Central memory CD8-positive, alpha-beta T cell (primary cell): ENCODE measurements around the gene RAB38.

Experiments
- ATAC-seq: fragments of 150-1000 bp; cut with Tn5 transposase; replicated peaks from 2 replicates; pipeline ENCODE4 v1.10.0; 2022; ENCODE audit warnings: mild to moderate bottlenecking, moderate FRiP score, moderate number of reproducible peaks; ENCODE audit not compliant: poor library complexity, severe bottlenecking; ENCODE audit errors: extremely low read depth
- DNase-seq, 2 donors: peaks; one replicate each; pipeline ENCODE4 v3.0.0; 2021; ENCODE audit warnings: low spot score in 2 of 2
- H3K27ac Mint-ChIP-seq: one replicate; pipeline ENCODE4 v1.8.0; 2022; ENCODE audit warnings: low read depth, mild to moderate bottlenecking, moderate library complexity, mixed read lengths
- H3K27me3 Mint-ChIP-seq: one replicate; pipeline ENCODE4 v1.8.0; 2022; ENCODE audit warnings: mixed read lengths
- H3K36me3 Mint-ChIP-seq: one replicate; pipeline ENCODE4 v1.8.0; 2022; ENCODE audit warnings: mild to moderate bottlenecking, moderate library complexity, mixed read lengths; ENCODE audit not compliant: insufficient read depth
- H3K4me1 Mint-ChIP-seq: one replicate; pipeline ENCODE4 v1.8.0; 2022; ENCODE audit warnings: mixed read lengths
- H3K4me3 Mint-ChIP-seq: one replicate; pipeline ENCODE4 v1.8.0; 2022; ENCODE audit warnings: mild to moderate bottlenecking, moderate library complexity, mixed read lengths
- H3K9me3 Mint-ChIP-seq: one replicate; pipeline ENCODE4 v1.8.0; 2022; ENCODE audit warnings: mixed read lengths

RAB38 gene

DNA sequence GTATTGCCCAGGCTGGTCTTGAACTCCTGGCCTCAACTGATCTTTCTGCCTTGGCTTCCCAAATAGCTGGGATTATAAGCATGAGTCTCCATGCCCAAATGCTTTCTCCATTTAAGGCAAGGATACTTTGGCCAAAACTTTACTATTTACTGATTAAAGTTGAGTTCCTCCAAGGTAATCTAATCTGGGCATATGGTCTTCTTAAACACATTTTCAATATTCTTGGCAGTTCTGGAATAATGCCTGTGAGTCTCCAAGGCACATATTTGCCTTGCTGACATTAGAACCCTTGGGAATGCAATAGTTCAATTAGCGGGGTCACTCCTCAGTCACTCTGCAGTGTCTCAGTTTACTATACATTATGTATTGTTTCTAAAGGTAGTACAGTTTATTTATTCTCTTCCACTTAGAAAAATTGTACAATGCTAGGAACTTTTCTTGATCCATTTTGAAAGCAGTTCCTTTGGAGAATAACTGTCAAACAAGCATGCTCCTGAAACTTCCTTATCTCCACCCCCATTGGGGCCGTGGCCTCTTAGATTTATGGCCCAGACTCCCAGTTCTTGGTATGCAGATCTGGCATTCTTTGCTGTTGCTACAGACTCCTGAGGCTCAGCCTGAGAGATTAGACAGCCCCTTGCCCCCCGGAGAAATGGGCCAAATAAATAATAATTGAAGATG is 13.1 kb upstream of the RAB38 start:
- no peak for DNase-seq
- ATAC-seq = no peak

DNA sequence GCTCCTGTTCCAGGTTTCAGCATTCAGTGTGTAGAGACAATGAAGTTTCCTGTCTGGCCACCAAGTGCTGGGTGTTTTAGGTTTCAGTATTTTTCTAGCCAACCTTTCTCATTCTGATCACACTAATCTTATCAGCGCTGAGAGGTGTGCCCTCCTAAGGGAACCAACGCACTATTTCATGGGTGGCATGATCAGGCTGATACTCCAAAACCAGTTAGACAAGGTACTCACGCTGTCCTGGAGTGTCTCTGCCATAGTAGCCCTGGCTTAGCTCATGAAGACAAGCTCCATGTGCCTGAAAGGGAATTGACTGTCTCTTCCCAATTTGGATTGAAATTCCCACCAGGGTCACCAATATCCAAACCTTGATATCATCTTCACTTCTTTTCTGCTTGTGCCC is 8.0 kb upstream of the RAB38 start:
- no peak overlapping the region for H3K27ac Mint-ChIP-seq
- no peaks in the 10 kb centered on the region for H3K27me3 Mint-ChIP-seq
- no peak for ATAC-seq
- DNase-seq = no peak
- H3K4me1 Mint-ChIP-seq = peaks cover 16% of the 10 kb centered on the region
- no peak overlapping the region for H3K4me3 Mint-ChIP-seq
- no peaks in the 10 kb centered on the region for H3K9me3 Mint-ChIP-seq
- no peaks in the 10 kb centered on the region for H3K36me3 Mint-ChIP-seq

More for the DNA sequence above, 13.1 kb upstream of the RAB38 start:
- no peaks in the 10 kb centered on the region for H3K9me3 Mint-ChIP-seq
- H3K36me3 Mint-ChIP-seq = no peaks in the 10 kb centered on the region
- H3K27ac Mint-ChIP-seq = no peak overlapping the region
- H3K4me1 Mint-ChIP-seq = no peaks in the 10 kb centered on the region
- no peak overlapping the region for H3K4me3 Mint-ChIP-seq
- H3K27me3 Mint-ChIP-seq = no peaks in the 10 kb centered on the region

DNA sequence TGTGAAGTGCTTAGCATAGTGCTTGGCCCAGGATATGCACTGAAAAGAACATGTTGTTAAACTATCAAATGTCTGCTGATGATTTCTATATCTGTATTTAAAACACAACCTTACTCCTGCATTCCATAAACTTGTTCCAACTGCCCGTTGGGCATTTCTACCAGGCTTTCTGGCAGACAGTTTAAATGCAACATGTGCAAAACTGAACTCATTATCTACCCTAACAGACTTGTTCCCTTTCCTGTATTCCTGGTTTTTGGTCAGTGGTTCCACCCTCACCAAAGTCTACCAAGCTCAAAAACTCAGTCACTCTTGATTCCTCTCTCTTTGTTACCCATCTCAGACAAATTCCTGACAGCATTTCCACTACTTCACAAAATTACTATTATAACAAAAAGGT is 6.5 kb upstream of the RAB38 start:
- Mint-ChIP-seq H3K4me1 (peaks cover 16% of the 10 kb centered on the region), H3K27me3 (no peaks in the 10 kb centered on the region), H3K9me3 (no peaks in the 10 kb centered on the region), H3K36me3 (no peaks in the 10 kb centered on the region), H3K27ac (no peak overlapping the region), H3K4me3 (no peak overlapping the region)
- DNase-seq = no peak
- no peak for ATAC-seq

DNA sequence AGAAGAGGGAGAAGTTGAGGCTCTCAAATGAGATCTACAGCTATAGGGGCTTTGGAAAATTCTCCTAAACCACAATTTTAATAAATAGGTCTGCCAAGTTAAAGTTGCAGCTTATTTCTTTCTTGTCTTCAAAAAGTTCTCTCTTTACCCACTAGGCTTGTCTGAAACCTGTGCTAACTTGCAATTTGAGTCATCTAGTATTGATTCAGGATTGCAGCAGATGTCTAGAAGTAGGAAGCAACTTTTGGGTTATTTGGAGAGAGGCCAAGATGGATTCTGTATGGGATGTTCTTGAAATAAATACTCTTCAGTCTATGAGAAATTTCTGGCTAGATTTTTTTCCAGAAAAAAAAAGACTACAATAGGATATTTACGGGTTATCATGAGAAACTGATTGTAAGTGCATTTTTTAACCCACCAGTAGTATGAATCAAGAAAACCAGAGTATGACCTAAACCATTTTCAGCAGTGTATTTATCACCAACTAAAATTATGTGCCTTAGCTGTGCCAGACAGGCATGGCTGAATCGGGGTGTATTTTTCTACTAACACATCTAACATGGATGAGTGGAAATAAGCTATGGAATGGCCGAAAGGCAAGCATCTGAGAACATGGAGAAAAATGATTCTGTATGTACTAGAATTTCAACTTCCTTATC is 4.9 kb upstream of the RAB38 start:
- H3K4me3 Mint-ChIP-seq = no peak overlapping the region
- no peaks in the 10 kb centered on the region for H3K9me3 Mint-ChIP-seq
- no peak for DNase-seq
- no peaks in the 10 kb centered on the region for H3K36me3 Mint-ChIP-seq
- peaks cover 16% of the 10 kb centered on the region for H3K4me1 Mint-ChIP-seq
- no peak for ATAC-seq
- H3K27ac Mint-ChIP-seq = no peak overlapping the region
- H3K27me3 Mint-ChIP-seq = no peaks in the 10 kb centered on the region

DNA sequence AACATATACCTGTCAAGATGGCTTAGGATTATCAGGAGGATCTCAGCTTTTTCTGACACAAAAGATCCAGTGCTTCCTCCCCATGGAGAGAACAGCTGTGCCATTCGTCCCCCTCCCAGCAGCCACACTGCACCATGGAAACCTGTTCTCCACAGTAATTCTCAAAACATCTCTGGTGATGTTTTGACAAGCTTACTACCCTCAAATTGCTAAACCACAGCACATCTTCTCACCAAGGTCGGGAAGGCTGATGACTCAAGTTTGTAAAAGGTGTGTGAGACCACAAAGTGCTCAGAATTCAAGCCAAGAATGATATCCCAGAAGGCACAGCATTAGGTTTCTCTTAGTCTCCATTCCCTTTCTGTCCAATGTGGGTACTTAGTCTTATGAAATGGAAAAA is 3.9 kb upstream of the RAB38 start:
- Mint-ChIP-seq H3K27me3 (no peaks in the 10 kb centered on the region), H3K4me3 (no peak overlapping the region)
- ATAC-seq = peak; percentile 53

DNA sequence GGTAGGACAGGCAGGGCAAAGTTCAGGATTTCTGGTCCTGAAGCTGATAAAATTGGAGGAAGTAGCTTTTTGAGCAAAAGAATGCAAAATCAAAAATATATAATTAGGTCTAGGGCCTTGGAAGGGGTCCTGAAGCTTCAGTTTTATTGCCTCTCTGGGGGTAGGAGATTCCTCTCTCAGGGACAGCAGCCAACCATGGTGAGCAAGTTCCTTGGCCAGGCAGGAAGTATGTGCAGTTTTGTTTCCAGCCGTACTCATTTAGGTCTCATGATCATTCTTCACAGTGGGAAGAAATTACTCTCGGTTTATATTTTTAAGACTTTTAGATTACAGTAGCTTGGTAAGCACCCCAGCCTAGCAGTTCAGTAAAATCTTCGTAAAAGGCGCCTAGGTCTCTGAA is 2.9 kb upstream of the RAB38 start:
- ATAC-seq = no peak
- DNase-seq = no peak
- Mint-ChIP-seq H3K27me3 (no peaks in the 10 kb centered on the region), H3K4me3 (no peak overlapping the region), H3K4me1 (peaks cover 21% of the 10 kb centered on the region), H3K27ac (peak overlapping the region; percentile 10), H3K36me3 (no peaks in the 10 kb centered on the region), H3K9me3 (no peaks in the 10 kb centered on the region)

More for the DNA sequence above, 3.9 kb upstream of the RAB38 start:
- no peak overlapping the region for H3K27ac Mint-ChIP-seq
- H3K4me1 Mint-ChIP-seq = peaks cover 21% of the 10 kb centered on the region
- no peaks in the 10 kb centered on the region for H3K9me3 Mint-ChIP-seq
- DNase-seq = no peak
- H3K36me3 Mint-ChIP-seq = no peaks in the 10 kb centered on the region

DNA sequence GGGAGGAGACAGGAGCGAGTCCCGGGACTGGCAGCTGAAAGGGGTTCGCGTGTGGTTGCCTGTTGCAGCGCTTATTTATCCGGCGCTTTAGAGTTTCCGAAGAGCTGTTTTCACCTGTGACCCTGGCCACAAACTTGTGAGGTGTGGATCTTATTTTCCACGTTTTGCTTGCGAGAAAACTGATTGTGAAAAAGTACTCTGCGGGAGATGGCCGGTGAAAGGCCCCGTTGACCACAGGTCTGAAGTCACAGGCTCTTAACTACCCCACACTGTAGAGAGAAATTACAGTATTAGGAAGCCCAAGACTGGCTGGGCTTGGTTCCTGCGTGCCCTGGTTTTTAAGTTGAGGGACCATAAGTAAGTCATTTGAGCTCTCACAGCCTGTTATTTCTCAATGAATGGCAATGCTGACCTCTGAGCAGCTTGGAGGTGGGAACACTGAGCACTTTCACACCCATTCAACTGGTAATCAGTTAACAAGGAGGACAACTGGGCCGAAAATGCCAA is 379 bp upstream of the RAB38 start:
- Mint-ChIP-seq H3K27me3 (no peaks in the 10 kb centered on the region), H3K4me3 (peak overlapping the region; percentile 70), H3K27ac (peak overlapping the region; percentile 64), H3K4me1 (peaks cover 21% of the 10 kb centered on the region), H3K36me3 (no peaks in the 10 kb centered on the region), H3K9me3 (no peaks in the 10 kb centered on the region)
- no peak for DNase-seq
- no peak for ATAC-seq

DNA sequence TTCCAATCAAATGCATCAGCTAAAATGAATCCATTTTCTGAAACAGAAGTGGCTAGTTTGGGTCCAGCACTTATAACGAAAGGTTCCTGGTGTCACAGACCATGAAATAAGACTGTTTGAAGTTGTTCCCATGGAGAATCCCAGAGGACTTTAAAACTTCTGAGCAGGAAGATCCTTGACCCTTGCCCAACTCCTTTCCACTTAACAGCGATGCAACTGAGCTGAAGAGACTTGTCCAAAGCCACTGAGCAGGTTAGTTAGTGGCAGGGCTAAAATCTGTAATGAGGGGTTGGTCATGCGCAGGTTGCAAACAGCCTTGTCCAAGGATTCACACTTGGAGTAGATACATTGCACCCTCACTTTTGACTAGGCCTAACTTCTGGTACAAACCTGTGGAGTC is 1.3 kb downstream of the RAB38 start:
- Mint-ChIP-seq H3K4me3 (peak overlapping the region; percentile 70), H3K4me1 (peaks cover 11% of the 10 kb centered on the region), H3K36me3 (no peaks in the 10 kb centered on the region), H3K27me3 (no peaks in the 10 kb centered on the region), H3K9me3 (no peaks in the 10 kb centered on the region), H3K27ac (peak overlapping the region; percentile 64)
- no peak for ATAC-seq
- no peak for DNase-seq

DNA sequence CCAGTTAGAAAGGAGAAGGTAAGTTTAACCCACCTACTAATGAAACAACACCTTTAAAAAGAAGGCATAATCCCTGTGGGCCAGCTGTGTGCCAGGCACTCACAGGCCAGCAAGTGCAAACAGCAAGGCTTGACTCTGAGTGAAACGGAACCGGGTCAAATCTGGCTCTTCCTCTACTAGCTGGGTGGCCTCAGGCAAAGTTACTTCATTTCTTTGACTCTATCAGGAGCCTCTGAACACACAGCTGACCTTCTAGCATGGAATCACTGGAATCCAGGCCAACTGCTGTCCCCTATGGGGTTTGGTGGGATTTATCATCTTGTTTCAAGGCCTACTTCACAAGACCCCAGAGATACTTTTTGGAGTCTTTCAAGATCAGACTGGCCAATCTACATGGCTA is 3.3 kb downstream of the RAB38 start:
- Mint-ChIP-seq H3K4me1 (peaks cover 6% of the 10 kb centered on the region), H3K27ac (no peak overlapping the region), H3K9me3 (no peaks in the 10 kb centered on the region), H3K4me3 (no peak overlapping the region), H3K36me3 (no peaks in the 10 kb centered on the region), H3K27me3 (no peaks in the 10 kb centered on the region)
- no peak for ATAC-seq
- DNase-seq = no peak

DNA sequence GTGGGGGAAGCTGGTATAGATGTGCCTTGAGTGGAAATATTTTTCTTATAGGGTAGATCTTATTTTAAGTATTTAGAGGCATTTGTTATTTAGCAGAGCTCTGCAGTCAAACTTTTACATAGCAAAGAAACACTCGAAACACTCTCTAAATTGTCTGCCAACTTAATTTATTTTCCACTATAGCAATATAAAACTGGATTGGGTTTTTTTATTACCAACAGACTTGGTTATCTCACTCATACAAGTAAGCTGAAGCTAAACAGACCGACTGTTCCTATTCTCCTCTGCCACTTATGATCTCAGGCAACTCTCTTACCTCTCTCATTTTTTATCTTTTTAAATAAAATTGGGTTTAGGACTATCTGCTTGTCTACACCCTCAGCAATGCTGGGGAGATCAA is 4.6 kb downstream of the RAB38 start:
- Mint-ChIP-seq H3K27ac (no peak overlapping the region), H3K9me3 (no peaks in the 10 kb centered on the region), H3K36me3 (no peaks in the 10 kb centered on the region), H3K4me1 (peaks cover 6% of the 10 kb centered on the region), H3K4me3 (no peak overlapping the region), H3K27me3 (no peaks in the 10 kb centered on the region)
- ATAC-seq (no peak), DNase-seq (no peak)

DNA sequence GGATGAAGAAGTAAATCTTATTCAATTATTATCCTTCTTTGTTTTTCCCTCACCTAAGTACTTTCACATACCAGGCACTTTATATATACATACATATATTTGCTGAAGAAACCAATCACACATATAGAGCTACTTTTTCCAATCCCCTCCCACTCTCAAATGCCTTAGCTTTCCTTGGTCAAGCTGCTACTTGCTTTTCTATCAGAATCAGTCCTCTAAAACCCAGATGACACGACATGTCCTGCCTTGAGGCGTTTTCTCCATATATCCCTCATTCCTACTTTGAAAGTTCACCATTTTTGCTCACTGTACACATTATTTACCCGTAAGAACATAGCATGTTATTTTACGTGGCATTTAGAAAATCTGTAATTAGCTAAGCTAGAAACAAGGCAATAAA is 5.4 kb downstream of the RAB38 start:
- Mint-ChIP-seq H3K9me3 (no peaks in the 10 kb centered on the region), H3K4me1 (peaks cover 6% of the 10 kb centered on the region), H3K27ac (no peak overlapping the region), H3K27me3 (no peaks in the 10 kb centered on the region), H3K36me3 (no peaks in the 10 kb centered on the region), H3K4me3 (no peak overlapping the region)
- no peak for ATAC-seq
- no peak for DNase-seq

DNA sequence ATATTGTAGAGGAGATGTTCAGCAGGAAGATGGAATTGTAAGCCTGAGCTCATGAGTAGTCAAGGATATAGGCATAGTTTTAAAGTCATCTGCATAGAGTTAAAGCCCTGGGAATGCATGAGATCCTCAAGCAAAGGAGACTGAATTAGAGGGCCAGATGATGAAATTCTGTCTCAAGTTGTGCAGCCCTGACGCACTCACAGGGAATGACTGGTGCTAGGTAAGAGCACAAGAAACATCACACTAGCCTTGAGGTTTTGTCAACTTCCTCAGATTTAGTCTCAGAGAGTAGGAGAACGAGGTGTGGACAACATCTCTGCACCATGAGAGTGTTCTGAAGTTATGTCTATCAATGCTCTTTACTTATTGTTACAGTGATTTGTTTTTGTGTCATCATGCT is 5.8 kb downstream of the RAB38 start:
- ATAC-seq (no peak), DNase-seq (no peak)
- H3K27ac Mint-ChIP-seq = no peak overlapping the region

DNA sequence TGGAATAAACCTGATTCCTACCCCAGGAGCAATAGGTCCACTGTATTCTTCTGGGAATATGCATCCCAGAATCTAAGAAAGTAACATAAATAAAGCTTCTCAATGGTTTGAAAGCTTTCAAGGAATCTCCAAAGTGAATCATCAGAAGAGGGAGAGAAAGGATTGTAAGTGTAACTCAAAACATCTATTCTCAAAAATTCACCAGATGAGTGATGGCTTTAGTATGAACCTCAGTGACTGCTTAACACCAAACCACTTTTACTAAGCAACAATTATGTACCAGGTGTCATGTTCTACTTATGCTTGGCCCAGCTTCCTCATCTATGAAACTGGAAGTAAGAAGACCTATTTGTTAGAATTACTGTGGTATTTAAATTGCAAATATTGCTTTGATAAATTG is 7.4 kb downstream of the RAB38 start:
- no peaks in the 10 kb centered on the region for H3K36me3 Mint-ChIP-seq
- ATAC-seq (no peak), DNase-seq (no peak)
- H3K4me3 Mint-ChIP-seq = no peak overlapping the region
- H3K4me1 Mint-ChIP-seq = no peaks in the 10 kb centered on the region
- H3K9me3 Mint-ChIP-seq = no peaks in the 10 kb centered on the region
- H3K27ac Mint-ChIP-seq = no peak overlapping the region
- no peaks in the 10 kb centered on the region for H3K27me3 Mint-ChIP-seq

More for the DNA sequence above, 5.8 kb downstream of the RAB38 start:
- H3K36me3 Mint-ChIP-seq = no peaks in the 10 kb centered on the region
- H3K4me1 Mint-ChIP-seq = peaks cover 3% of the 10 kb centered on the region
- H3K4me3 Mint-ChIP-seq = no peak overlapping the region
- no peaks in the 10 kb centered on the region for H3K9me3 Mint-ChIP-seq
- no peaks in the 10 kb centered on the region for H3K27me3 Mint-ChIP-seq
